ENCODE results near the gene SUSD3.

DNA sequence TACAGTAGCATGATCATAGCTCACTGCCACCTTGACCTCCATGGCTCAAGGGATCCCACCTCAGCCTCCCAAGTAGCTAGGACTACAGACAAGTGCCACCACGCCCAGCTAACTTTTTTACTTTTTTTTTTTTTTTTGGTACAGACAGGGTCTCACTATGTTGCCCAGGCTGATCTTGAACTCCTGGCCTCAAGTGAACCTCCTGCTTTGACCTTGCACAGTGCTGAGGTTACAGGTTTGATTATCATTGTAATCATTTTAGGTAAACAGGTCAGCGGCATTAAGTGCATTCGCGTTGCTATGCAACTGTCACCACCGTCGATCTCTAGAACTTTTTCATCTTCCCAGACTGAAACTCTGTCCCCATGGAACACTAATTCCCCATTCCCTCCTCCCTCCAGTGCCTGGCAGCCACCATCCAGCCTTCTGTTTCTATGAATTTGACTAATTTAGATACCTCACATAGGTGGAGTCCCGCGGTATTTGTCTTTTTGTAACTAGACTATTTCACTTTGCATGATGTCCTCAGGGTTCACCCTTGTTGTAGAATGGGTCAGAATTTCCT is 31.7 kb downstream of the SUSD3 start:
- TF ChIP-seq, protein P1, sequence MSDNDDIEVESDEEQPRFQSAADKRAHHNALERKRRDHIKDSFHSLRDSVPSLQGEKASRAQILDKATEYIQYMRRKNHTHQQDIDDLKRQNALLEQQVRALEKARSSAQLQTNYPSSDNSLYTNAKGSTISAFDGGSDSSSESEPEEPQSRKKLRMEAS (IDR thresholded peaks at IDR 0.05; ENCODE audit: low read depth, low read length) = no peak
- TF ChIP-seq, protein P2, sequence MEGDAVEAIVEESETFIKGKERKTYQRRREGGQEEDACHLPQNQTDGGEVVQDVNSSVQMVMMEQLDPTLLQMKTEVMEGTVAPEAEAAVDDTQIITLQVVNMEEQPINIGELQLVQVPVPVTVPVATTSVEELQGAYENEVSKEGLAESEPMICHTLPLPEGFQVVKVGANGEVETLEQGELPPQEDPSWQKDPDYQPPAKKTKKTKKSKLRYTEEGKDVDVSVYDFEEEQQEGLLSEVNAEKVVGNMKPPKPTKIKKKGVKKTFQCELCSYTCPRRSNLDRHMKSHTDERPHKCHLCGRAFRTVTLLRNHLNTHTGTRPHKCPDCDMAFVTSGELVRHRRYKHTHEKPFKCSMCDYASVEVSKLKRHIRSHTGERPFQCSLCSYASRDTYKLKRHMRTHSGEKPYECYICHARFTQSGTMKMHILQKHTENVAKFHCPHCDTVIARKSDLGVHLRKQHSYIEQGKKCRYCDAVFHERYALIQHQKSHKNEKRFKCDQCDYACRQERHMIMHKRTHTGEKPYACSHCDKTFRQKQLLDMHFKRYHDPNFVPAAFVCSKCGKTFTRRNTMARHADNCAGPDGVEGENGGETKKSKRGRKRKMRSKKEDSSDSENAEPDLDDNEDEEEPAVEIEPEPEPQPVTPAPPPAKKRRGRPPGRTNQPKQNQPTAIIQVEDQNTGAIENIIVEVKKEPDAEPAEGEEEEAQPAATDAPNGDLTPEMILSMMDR (IDR thresholded peaks at IDR 0.05; ENCODE audit: low read depth, low read length) = no peak
- TF ChIP-seq POLR2A (IDR thresholded peaks at IDR 0.05; ENCODE audit: extremely low read depth, insufficient read length) (no peak), MYC (IDR thresholded peaks at IDR 0.05; ENCODE audit: low read depth, low read length) (no peak)

All from NB4 (cell line).